ENCODE data around the gene LY86. TPM values are rescaled to one million over a fixed set of nuclear protein-coding genes. Genes with fewer than 3 reads are reported as not detected.

LY86 gene
- total and polyA plus RNA-seq, 2 donors (not counting 1 experiment from before 2014, with no cell fraction given): not detected

DNA sequence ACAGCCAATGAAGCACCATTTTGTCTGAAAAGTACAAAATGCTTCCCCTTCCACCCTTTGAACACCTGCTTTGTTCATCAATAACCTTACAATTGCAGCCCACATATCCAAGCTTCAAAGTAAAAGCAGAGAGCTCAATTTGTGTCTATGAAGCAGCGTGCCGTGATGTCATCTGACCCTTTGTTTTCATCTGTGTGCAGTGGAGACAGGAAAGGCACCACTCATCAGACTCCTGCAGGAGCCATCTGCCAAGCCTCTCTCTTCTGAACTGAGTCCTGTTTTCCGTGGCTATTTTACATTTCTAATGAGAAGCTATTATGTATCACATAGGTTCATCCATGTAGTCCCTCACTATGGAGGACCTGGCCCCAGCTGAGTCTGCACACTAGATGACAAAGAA, 7.5 kb upstream of the LY86 start:
- no peak for DNase-seq (ENCODE audit: low read depth in 2 of 2)
- H3K4me2 ChIP-seq (ENCODE audit: extremely low read depth, insufficient read depth, low read length): no peak overlapping the region
- no peak overlapping the region for H2AFZ ChIP-seq (ENCODE audit: low read length)
- no peaks in the 10 kb centered on the region for H3K27me3 ChIP-seq (ENCODE audit: control insufficient read depth, insufficient read depth, low read length)
- H3K9ac ChIP-seq (ENCODE audit: insufficient read depth, low read length): no peak overlapping the region
- no peaks in the 10 kb centered on the region for H3K79me2 ChIP-seq (ENCODE audit: control insufficient read depth, insufficient read depth, low read length)
- no peaks in the 10 kb centered on the region for H3K4me1 ChIP-seq (ENCODE audit: control insufficient read depth, extremely low read depth, insufficient read depth, low read length)
- no peak overlapping the region for H3K4me3 ChIP-seq (replicated peaks in 1 of 4; ENCODE audit: control extremely low read depth in 1 of 4, insufficient read depth in 1 of 4, low read depth in 3 of 4, low read length in 4 of 4)
- no peaks in the 10 kb centered on the region for H4K20me1 ChIP-seq (ENCODE audit: control insufficient read depth, extremely low read depth, insufficient read depth, low read length)
- TF ChIP-seq EZH2 (IDR thresholded peaks at IDR 0.05; ENCODE audit: low read length, missing control alignments) (no peak), CTCF (conservative IDR thresholded peaks at IDR 0.05 in 1 of 2, IDR thresholded peaks at IDR 0.05 in 1 of 2; ENCODE audit: low read depth in 1 of 2, low read length in 2 of 2) (no peak)
- no peaks in the 10 kb centered on the region for H3K9me3 ChIP-seq (ENCODE audit: control insufficient read depth, insufficient read depth, low read depth, low read length)
- no peaks in the 10 kb centered on the region for H3K36me3 ChIP-seq (ENCODE audit: control insufficient read depth, insufficient read depth, low read length)
- H3K27ac ChIP-seq (ENCODE audit: insufficient read depth, low read length): no peak overlapping the region

GRCh38 chr6:6582131-6582530, 6.4 kb upstream of the LY86 start:
- TF ChIP-seq EZH2 (IDR thresholded peaks at IDR 0.05; ENCODE audit: low read length, missing control alignments) (no peak), CTCF (conservative IDR thresholded peaks at IDR 0.05 in 1 of 2, IDR thresholded peaks at IDR 0.05 in 1 of 2; ENCODE audit: low read depth in 1 of 2, low read length in 2 of 2) (no peak)
- Histone ChIP-seq H3K4me1 (ENCODE audit: control insufficient read depth, extremely low read depth, insufficient read depth, low read length) (no peaks in the 10 kb centered on the region), H2AFZ (ENCODE audit: low read length) (no peak overlapping the region), H4K20me1 (ENCODE audit: control insufficient read depth, extremely low read depth, insufficient read depth, low read length) (no peaks in the 10 kb centered on the region), H3K9me3 (ENCODE audit: control insufficient read depth, insufficient read depth, low read depth, low read length) (no peaks in the 10 kb centered on the region), H3K79me2 (ENCODE audit: control insufficient read depth, insufficient read depth, low read length) (no peaks in the 10 kb centered on the region), H3K4me2 (ENCODE audit: extremely low read depth, insufficient read depth, low read length) (no peak overlapping the region), H3K4me3 (replicated peaks in 1 of 4; ENCODE audit: control extremely low read depth in 1 of 4, insufficient read depth in 1 of 4, low read depth in 3 of 4, low read length in 4 of 4) (no peak overlapping the region), H3K9ac (ENCODE audit: insufficient read depth, low read length) (no peak overlapping the region), H3K36me3 (ENCODE audit: control insufficient read depth, insufficient read depth, low read length) (no peaks in the 10 kb centered on the region), H3K27ac (ENCODE audit: insufficient read depth, low read length) (no peak overlapping the region), H3K27me3 (ENCODE audit: control insufficient read depth, insufficient read depth, low read length) (no peaks in the 10 kb centered on the region)
- DNase-seq (ENCODE audit: low read depth in 2 of 2): no peak

DNA sequence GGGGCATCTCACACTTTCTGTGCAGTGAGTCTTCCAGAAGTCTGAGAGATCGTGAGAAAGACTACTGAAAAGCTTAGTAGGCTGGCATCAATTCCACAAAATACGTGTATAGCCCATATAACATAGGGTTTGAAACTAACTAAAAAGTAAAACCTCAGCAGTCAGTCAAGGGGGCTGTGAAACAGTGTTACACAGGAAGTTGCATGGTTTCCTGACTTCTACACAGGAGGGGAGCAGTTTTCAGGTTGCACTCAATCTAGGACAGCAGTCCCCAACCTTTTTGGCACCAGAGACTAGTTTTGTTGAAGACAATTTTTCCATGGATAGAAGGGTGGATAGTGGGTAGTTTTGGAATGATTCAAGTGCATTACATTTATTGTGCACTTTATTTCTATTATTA, 4.7 kb upstream of the LY86 start:
- Histone ChIP-seq H3K4me2 (ENCODE audit: extremely low read depth, insufficient read depth, low read length) (no peak overlapping the region), H3K27ac (ENCODE audit: insufficient read depth, low read length) (no peak overlapping the region), H3K4me1 (ENCODE audit: control insufficient read depth, extremely low read depth, insufficient read depth, low read length) (no peaks in the 10 kb centered on the region), H3K79me2 (ENCODE audit: control insufficient read depth, insufficient read depth, low read length) (no peaks in the 10 kb centered on the region), H3K9me3 (ENCODE audit: control insufficient read depth, insufficient read depth, low read depth, low read length) (no peaks in the 10 kb centered on the region), H3K27me3 (ENCODE audit: control insufficient read depth, insufficient read depth, low read length) (no peaks in the 10 kb centered on the region), H4K20me1 (ENCODE audit: control insufficient read depth, extremely low read depth, insufficient read depth, low read length) (no peaks in the 10 kb centered on the region), H3K4me3 (replicated peaks in 1 of 4; ENCODE audit: control extremely low read depth in 1 of 4, insufficient read depth in 1 of 4, low read depth in 3 of 4, low read length in 4 of 4) (no peak overlapping the region), H2AFZ (ENCODE audit: low read length) (no peak overlapping the region), H3K9ac (ENCODE audit: insufficient read depth, low read length) (no peak overlapping the region), H3K36me3 (ENCODE audit: control insufficient read depth, insufficient read depth, low read length) (no peaks in the 10 kb centered on the region)
- no peak for TF ChIP-seq CTCF (conservative IDR thresholded peaks at IDR 0.05 in 1 of 2, IDR thresholded peaks at IDR 0.05 in 1 of 2; ENCODE audit: low read depth in 1 of 2, low read length in 2 of 2)
- TF ChIP-seq EZH2 (IDR thresholded peaks at IDR 0.05; ENCODE audit: low read length, missing control alignments): no peak
- no peak for DNase-seq (ENCODE audit: low read depth in 2 of 2)
